Astrocyte of the cerebellum (primary cell): ENCODE data around the gene MMP28.
A peak's percentile ranks its signal among the peaks of the same experiment; 100 is the strongest.

Experiments
- DNase-seq: peaks from one replicate; pipeline ENCODE4 v3.0.0-alpha.2; 2011; ENCODE audit warnings: low read depth
- H3K4me3 ChIP-seq: 2 replicates; pipeline ENCODE4 v1.5.1; 2011; ENCODE audit warnings: mild to moderate bottlenecking, low read depth, low read length, moderate library complexity
- in situ Hi-C: cut with HindIII; loops from 2 replicates; pipeline ENCODE4 v1.10.0; 2017; ENCODE audit warnings: low sequenced_read_pairs
- TF ChIP-seq, protein P1 (sequence below): IDR thresholded peaks from 2 replicates; pipeline ENCODE4 v1.5.1; 2012; ENCODE audit warnings: low read length, low read depth, moderate library complexity, mild to moderate bottlenecking; ENCODE audit errors: missing control alignments

Gene MMP28

DNA sequence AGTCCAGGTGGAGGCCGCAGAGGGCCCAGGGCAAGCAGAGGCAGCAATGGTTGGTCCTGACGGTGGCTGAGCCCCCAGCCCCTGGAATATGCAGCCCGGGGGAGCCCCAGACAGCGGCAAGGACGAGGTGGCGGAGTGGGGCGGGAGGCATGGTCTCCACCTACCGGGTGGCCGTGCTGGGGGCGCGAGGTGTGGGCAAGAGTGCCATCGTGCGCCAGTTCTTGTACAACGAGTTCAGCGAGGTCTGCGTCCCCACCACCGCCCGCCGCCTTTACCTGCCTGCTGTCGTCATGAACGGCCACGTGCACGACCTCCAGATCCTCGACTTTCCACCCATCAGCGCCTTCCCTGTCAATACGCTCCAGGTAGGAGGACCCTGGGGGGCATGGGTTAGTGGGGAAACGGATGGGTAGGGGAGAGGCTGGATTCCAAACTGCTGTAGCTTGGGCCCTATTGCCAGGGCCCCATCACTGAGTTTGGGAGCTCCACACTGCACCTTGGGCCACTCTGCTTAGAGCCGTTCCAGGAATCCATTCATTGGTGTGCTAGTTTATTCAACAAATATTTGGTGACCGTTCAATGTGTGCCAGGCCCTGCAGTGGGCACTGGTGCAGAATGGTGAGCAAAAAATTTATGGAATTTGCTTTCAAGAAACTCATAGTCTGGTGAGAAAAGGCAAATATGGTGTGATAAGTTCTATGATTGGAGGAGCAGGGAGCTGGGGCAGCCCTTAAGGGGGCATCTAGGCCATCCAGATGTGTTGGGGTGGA lies 60.2 kb downstream of the MMP28 start:
- TF ChIP-seq, protein P1, sequence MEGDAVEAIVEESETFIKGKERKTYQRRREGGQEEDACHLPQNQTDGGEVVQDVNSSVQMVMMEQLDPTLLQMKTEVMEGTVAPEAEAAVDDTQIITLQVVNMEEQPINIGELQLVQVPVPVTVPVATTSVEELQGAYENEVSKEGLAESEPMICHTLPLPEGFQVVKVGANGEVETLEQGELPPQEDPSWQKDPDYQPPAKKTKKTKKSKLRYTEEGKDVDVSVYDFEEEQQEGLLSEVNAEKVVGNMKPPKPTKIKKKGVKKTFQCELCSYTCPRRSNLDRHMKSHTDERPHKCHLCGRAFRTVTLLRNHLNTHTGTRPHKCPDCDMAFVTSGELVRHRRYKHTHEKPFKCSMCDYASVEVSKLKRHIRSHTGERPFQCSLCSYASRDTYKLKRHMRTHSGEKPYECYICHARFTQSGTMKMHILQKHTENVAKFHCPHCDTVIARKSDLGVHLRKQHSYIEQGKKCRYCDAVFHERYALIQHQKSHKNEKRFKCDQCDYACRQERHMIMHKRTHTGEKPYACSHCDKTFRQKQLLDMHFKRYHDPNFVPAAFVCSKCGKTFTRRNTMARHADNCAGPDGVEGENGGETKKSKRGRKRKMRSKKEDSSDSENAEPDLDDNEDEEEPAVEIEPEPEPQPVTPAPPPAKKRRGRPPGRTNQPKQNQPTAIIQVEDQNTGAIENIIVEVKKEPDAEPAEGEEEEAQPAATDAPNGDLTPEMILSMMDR, result no peak
- in situ Hi-C loops, result no loop called here
- no peak overlapping the region for H3K4me3 ChIP-seq
- no peak for DNase-seq

DNA sequence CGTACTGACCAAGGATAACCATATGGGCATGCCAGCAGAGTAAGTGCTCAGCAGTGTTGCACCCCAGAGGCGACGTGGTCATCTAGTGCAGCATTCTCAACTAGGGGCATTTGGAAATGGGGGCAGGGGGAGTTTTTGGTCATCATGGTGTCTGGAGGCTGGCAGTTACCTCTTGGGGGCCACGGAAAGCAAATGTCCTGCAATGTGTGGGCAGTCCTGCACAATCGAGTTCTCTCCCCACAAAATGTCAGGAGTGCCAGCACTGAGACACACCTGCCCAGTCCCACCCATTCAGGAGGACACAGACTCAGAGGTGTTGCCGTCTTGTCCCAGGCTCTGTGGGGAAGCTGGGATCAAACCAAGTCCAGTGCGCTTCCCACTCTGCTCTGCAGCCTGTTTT lies 61.0 kb downstream of the MMP28 start:
- in situ Hi-C loops, result no loop called here
- no peak for DNase-seq
- TF ChIP-seq, protein P1, result no peak
- H3K4me3 ChIP-seq, result no peak overlapping the region

DNA sequence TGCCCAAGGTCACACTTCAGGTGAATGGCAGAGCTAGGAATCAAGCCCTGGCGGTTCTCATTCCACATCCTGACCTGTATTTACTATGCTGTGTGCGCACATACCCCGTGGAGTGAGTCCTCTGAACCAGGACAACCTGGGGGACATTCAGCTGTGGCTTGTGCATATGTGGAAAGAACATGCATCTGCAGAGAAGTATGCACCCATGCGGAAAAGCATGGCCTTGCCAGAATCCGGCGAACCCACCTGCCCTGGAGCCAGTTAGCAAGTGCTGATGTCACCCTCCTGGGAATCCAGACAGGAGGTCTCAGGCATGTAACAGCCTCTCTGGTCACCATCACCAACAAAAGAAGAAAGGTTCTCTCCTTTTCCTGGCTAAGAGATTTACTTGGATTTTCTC lies 62.1 kb downstream of the MMP28 start:
- no peak for DNase-seq
- H3K4me3 ChIP-seq, result no peak overlapping the region
- TF ChIP-seq, protein P1, result no peak
- in situ Hi-C loops, result no loop called here

DNA sequence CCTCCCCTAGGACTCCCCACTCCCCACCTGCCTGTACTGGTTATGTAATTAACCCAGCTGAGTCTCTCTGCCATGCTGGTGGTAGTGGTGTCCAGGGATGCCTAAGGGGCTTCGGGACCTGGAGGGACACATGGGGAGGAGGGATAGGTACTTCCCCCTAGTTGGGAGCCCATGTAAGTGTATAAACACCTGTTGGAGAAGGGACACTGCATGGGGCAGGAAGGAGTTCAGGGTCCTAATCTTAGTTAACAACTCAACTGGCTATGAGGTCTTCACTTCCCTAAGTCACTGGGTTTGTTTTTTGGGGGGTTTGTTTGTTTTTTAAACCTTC lies 62.7 kb downstream of the MMP28 start:
- TF ChIP-seq, protein P1, result no peak
- H3K4me3 ChIP-seq, result peak overlapping the region; percentile 53
- no peak for DNase-seq
- in situ Hi-C loops, result no loop called here

DNA sequence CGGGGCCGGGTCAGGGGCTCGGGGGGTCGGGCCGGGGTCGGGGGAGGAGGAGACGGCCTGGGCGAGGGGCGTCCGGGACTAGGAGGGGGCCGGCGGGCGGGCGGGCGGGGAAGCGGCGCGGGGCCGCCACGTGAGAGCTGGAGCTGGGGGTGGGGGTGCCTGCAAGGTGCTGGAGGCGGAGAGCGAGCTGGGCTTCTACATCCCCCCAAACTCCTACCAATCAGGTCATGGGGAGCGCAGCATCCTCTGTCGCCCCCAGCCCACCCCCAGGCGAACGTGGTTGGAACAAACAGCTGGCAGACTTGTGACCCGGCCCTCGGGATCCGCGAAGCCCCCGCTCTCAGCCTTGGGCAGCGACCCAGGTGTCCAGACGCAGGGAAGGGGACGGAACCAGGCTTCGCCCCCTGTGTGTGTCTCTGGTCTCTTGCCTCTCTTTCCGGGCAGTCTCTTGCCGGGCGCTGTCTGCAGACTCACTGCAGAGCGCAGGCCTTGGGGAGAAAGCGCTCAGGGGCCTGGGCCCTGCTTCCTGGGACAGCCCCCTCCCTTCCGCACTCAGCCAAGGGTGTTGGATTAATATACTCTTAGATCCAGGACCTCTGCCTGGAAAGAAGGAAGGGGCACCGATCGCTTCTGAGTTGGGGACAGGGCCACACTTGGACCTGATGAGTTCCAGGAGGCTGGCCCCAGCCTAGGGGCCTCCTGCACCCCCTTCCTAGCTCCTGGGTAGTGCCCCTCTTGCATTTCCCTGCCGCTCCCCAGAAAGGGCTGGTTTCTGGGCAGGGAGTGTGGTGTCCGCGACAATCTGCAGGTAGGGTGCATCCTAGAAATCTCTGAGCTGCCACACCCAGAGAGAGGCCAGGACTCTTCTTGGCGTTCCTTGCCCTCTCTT lies 63.3 kb downstream of the MMP28 start:
- TF ChIP-seq, protein P1, result no peak
- in situ Hi-C loops, result no loop called here
- H3K4me3 ChIP-seq, result peak overlapping the region; percentile 53
- no peak for DNase-seq

DNA sequence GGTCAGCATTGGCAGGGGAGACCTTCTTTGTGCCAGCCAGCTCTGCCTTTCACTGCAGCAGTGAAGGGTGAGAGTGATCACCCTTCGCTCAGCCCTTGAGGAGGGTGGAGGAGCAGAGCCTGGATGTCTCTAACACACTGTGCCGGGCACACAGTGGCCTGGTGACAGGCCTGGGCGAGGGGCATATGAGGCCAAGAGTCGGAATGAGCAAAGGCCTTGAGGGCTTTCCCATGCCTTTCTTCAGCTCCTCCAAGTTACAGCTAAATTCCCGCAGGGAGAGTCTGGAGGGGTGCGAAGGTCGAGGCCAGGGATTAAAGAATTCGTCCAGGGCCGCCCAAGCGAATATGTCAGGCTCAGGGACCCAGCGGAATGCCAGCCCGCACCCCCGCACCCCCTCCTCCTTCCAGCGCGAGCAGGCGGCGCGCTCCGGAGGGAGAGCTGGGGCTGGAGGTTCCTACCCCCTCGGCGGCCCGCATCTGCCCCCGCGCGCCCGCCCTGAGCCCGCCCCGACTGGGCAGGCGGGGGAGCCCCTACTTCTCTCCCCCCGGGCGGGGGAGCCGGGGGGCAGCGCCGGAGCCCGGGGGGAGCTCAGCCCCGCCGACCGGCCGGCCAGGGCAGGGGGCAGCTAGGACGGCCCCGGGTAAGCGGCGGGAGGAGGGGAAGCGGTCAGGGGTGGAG lies 64.1 kb downstream of the MMP28 start, which contains the start of gene RASL10B:
RASL10B (plus strand) TSS at position 401 of the 678 bp plus-strand sequence. CDS start 3,546 bp downstream, outside the sequence.
- peak within 1 kb of the TSS; percentile 53 for H3K4me3 ChIP-seq
- TF ChIP-seq, protein P1, result no peak
- no peak for DNase-seq
- in situ Hi-C loops, result no loop called here
